Hematopoietic multipotent progenitor cell treated with erythropoietin and hydrocortisone succinate and interleukin-3 and kit ligand, for 15 days (in vitro differentiated cells): Measurements from ENCODE around the gene AFG1L.
"Not testable (repeated sequence)": the region's sequence is repeated elsewhere in the genome, so short reads cannot be mapped to it uniquely, and the experiment has no call there.

Experiments
- DNase-seq: peaks from one replicate; pipeline ENCODE4 v3.0.0-alpha.2; 2015; ENCODE audit warnings: low spot score

AFG1L gene

GRCh38 chr6:108353853-108354252 is 59.0 kb downstream of the AFG1L start:
- DNase-seq = no peak

GRCh38 chr6:108355120-108355519 is 60.3 kb downstream of the AFG1L start:
- no peak for DNase-seq

- no peak for DNase-seq
Observed at GRCh38 chr6:108355890-108356289, 61.0 kb downstream of the AFG1L start.

DNA sequence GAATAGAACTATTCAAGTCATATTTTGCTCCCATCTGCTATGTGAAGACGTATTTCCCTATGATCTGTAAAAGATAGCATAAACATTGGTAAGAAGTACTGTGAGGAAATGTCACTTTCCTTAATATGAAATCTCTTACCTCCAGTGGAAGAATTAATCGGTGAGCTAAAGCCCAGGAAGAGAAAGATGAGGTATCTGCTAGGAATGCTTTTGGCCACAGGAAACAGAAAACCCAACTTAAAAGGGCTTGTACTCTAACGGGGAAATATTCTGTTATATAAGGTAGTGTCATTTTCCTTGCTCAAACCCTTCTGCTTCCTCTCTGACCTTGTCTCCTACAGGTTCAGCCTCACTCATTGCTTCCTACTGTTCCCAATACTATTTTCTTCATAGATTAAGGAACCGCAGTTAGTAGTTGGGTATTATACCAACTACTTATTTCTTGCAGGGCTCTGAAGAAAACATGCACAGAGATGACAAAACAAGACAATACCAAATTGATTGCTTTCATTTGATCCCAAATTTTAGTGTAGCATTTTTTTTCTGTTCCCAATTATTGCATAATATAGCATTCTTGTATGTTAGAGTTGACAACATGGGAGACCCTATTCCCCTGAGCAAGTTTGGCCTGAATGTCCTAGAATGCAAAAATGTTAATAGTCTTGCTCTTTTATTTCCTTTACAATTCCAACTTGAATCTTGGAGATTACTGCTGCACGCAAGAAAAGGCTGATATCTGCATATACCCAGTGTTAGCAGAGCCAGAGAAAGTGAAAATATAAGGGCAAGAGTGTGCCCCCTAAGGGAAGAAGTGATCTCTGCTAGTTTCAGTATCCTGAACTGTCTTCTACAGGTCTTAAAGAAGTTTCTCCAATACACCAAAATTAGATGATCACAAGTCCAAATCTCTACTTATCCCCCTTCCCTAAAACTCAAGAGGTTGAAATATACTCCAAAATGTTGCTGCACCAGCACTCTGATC is 65.3 kb downstream of the AFG1L start:
- DNase-seq = peak; percentile 52

DNA sequence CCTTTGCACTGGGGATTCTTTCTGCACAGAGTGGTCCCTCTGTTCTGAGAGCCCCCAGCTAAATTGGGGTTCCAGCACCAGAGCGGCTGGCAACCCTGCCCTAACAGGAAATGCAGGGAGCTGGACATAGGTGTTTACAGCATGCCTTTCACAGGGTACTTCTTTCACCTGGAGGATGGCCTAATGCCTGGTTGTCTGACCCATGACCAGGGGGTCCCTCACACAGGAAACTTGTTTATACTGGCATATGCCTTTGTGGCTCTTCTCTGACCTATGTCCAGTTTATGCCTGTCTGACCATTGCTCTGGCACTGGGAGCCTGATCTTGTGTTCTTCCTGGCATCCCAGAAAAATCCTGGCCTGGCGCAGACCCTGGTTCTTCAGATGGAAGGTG is 66.1 kb downstream of the AFG1L start:
- DNase-seq = no peak

DNA sequence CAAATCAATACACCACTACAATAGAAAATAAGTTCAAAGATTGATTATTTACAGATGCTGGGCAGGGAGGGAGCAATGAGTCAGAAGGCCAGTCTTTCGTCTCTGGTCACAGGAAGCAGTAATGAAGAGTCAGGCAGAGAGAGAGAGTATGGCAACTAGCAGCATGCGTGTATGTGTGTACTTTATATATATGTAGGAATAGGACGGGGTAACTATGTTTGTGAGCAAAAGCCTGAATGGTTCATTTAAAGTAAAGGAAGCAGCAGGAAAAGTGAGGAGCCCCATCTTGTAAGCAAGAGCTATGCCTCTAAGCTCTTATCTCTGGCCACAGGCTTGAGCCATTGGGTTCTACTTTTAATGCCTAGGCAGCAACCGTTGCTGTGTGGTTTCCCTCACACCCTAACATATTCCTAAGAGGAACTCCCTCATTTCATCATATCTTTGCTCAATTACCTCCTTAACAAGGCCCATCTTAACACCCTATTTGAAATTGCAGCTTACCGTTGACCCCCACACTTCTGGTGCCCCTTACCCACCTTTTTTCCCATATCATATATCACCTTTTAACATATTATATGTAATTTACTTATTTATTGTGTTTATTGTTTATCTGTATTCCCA is 66.6 kb downstream of the AFG1L start:
- DNase-seq = peak; percentile 74

- no peak for DNase-seq
Observed at GRCh38 chr6:108362455-108362854, 67.6 kb downstream of the AFG1L start.

GRCh38 chr6:108363113-108363512 is 68.3 kb downstream of the AFG1L start:
- DNase-seq = no peak

- peak; percentile 29 for DNase-seq
Observed at GRCh38 chr6:108363889-108364313, 69.0 kb downstream of the AFG1L start.

GRCh38 chr6:108364470-108364869 is 69.6 kb downstream of the AFG1L start:
- DNase-seq = no peak

DNA sequence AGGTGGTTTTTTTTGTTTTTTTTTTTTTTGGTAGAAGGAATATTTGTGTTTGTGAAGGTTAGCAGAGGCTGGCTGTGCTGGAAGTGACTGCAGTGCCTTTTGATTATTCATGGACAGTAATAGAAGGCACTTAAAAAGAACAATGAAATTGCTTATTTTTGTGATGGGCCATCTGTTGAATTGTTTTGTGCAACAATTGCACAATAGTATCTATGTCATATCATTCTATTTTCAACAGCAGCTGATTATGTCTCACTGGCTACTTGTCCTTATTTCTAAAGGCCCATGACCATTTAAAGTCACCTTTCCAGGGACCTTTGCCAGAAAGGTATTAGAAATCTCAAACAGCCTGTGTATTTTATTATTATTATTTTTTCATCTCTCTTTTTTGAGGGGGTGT is 70.6 kb downstream of the AFG1L start:
- DNase-seq = no peak

DNA sequence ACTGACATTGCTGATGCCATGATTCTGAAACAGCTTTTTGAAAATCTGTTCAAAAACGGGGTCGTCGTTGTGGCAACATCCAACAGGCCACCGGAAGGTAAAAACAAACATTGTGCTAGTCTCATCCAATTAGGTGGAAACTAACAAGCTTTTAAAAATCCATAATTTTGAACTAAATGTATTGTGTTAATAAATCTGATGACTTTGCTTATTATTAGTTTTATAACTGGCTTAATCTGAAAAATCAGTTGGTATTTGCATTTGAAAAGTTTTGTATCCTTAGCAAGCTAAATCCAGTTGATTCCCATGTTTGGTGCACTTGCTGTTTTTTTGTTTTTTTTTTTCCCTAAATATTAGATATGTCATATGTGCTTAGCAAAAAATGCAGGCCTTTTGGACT is 71.4 kb downstream of the AFG1L start:
- no peak for DNase-seq

DNA sequence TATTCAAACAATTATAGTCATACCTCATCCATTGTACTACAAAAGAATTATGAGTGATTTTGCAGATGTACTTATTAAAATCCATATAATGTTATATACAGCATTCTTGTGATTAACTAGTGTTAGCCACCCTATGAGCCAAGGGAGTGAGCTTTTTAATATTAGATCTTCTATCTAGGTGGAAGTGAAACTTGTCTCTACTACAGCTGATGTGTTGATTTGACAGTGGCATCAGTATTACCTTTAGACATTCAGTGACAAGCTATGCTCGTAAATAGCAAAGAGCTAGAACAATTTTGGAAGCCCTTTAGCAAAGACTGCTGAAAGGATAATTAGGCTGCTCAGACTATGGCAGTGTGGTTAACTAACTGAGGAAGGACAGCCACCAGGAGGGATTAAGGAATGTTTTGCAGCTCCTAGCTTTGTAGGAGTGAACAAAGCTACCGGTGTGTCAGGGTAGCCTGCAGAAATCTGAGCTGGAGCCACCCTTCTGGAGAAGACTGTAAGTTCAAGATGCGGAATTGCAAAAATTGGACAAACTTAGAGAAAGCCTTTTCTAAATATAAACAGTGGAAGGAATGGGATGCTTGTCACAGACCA is 73.7 kb downstream of the AFG1L start:
- no peak for DNase-seq

GRCh38 chr6:108380876-108381275 is 86.0 kb downstream of the AFG1L start:
- no peak for DNase-seq

DNA sequence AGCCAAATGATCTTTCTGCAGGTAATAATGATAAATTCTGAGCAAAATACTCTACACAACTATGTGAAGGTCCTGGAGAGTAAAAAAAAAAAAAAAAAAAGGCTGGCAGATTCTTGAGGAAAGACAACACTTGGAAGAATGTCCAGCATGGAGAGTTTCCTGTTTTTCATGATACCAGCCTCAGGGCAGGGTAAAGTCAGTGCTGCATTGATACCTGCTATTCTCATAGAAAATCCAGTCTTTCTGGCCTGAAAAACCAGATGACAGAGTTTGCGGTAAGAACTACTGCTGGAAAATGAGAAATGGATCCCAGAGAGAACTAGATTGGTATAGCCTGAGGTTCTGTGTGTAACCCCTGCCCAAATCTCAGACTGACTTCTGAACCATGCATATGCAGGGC is 89.1 kb downstream of the AFG1L start:
- no peak for DNase-seq

- not testable (repeated sequence) for DNase-seq
Observed at GRCh38 chr6:108389190-108389589, 94.3 kb downstream of the AFG1L start.

- no peak for DNase-seq
Observed at GRCh38 chr6:108395297-108395696, 100.4 kb downstream of the AFG1L start.

DNA sequence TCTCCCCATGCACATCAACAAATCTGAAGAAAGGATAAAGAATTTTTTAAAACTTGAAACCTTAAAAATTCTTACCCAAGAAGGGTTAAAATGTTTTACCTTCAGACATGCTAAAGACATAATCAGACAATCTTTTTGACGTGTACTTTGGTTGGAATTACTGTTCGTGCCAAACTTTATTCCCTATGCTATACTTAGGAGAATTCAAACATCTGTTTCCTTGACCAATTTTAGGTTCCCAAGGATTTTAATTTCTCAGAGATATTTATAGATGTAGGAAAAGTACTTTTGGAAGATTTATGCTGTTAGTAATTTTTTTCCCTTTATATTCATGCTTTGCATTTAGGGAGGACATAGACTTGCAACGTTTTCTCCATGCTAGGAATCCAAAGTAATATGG is 108.4 kb downstream of the AFG1L start:
- DNase-seq = no peak

- DNase-seq = no peak
Observed at GRCh38 chr6:108406943-108407342, 112.1 kb downstream of the AFG1L start.

DNA sequence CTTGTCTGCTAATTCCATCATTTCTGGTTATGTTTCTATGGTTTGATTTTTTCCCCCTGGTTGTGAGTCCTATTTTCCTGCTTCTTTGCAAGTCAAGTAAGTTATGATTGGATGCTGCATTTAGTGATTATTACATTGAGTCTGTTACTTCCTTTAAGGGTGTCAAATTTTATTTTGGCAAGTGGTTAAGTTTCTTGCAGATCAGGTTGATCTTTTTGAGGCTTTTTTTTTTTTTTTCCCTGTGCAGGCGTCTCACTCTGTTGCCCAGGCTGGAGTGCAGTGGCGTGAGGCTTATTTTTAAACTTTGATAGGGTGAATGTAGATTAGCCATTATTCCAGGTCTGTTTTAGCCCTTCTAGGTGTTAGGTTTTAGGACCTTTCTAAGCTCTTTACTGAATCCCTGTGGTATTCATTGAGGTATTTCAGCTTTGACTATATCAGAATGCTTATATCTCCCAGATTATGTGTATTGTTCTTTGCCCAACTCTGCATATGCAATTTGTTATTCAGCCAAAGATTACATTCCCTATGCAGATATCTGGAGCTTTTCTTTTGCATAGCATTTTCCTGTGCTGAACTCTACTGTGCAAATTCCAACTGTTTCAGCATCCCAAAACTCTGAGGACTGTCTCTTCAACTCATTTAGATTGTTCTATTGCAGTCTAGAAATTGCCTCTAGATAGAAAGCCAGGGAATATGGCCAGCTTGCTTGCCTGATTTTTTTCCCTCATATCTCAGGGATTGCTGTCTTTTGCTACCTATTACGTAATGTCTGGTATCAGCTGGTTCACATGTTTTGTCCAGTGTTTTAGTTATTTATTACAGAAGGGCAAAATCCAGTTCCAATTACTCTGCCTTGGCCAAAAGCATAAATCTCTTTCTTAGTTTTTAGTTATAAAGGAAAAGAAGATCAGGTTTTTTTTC is 113.3 kb downstream of the AFG1L start:
- DNase-seq = no peak

GRCh38 chr6:108408861-108409260 is 114.0 kb downstream of the AFG1L start:
- DNase-seq = no peak
